Measurements from ENCODE around the gene MVP.
"Not testable (repeated sequence)": the region's sequence is repeated elsewhere in the genome, so short reads cannot be mapped to it uniquely, and the experiment has no call there.

The MVP gene

GRCh38 chr16:29876217-29876593, 55.9 kb downstream of the MVP start:
- DNase-seq: no peak

GRCh38 chr16:29876594-29877249, 56.5 kb downstream of the MVP start:
- no peak for DNase-seq

DNA sequence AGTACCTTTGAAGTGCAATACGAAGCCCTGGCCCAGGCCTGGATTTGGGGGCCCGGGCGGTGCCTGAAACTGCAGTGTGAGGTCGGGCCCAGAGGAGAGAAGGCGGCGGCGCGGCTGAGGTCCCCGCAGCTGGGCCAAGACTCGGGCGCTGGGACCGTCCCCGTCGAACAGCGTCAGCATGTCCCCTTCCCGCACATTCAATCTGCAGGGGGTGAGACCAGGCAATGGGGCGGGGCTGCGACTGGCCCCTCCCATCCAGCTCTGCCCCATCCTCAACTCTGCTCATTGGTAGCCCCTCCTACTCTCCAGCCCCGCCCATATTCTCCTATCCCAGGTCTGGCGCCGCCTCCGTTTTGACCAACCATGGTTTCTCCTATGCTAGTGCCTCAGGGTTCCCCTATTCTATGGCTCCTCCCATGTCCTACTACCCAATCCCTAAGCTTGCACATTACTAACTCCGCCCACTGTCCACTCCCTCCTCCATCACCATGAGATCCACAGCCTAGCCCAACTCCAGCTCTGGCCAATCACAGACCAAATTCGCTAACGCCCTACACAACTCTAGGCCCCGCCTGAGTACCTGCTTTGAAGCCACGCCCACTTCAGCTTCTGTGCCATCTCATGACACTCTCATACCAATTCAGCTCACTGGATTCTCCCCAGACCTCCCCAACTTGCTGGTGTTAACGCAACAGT, 57.2 kb downstream of the MVP start:
- no peak for DNase-seq

DNA sequence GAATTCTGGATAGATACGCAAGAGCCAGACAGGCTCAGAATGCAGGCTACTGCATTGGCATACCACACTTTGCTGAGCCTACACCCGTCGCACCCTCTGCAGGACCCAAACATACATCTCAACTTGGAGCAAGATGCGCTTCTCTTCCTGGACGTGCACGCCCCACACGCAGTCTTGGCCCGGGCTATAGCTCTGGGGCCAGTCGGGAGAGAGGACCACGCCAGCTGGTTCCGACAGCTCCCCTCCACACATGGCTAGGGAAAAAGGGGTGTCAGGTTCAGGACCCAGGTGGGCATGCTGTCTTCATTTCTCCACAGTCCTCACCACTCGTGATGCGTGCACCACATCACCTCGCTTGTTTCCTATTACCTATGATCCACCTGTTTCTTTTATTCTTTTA, 57.9 kb downstream of the MVP start:
- DNase-seq: no peak

DNA sequence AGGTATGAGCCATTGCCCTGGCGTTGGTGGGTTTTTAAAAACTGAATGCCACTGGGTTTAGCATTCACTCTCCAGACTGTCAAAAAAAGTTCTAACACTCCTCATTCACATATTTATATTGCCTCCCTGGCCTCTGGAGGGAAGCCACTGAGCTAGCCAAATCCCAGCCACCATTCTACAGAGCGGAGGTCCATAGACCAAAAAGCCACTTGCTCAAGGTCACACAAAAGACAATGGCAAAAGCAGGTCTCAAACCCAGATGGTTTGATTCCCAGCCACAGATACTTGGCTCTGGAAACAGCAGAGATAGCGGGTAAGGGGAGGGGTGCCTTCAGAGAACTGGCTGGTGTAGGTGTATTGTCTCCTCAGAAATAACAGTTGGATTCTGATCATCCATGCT, 60.8 kb downstream of the MVP start:
- no peak for DNase-seq

GRCh38 chr16:29883987-29884386, 63.7 kb downstream of the MVP start:
- no peak for DNase-seq

- DNase-seq: not testable (repeated sequence)
Measured at GRCh38 chr16:29889372-29889771, 69.1 kb downstream of the MVP start.

DNA sequence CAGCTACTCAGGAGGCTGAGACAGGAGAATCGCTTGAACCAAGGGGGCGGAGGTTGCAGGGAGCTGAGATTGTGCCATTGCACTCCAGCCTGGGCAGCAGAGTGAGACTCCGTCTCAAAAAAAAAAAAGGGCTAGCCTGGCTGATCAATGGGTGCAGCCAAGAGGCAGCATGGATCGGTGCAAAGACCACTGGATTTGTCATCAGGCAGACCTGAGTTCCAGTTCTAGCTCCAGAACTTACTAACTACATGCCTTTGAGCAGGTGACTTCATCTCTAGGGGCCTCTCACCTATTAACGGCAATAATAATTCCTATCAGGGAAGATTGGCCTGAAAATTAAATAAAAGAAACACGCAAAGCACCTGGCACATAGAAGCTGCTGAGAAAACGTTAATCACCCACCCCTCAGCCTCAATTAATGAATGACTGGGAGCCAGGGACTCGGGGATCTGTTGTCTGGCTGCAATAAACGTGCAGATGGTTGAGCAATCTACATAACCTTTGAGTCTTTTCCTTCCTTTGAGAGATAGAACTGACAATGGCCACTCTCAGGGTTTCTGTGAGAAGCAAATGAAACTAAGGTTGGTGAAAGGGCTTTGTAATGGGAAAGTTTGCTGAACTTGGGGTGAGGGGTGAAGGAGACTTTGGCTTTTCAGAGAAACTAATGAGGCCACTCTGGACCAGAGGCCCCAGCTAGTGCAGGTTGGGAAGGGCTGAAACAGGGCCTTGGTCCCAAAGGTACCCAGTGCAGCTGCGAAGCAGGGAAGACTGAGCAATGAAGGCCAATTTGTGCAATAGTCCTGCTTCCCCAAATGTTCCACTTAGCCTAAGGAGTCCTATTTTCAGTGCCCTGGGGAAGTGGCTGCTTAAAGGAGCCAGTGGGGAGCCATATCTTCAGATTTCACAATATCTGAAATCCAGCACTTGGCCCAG, 71.5 kb downstream of the MVP start:
- DNase-seq: no peak

DNA sequence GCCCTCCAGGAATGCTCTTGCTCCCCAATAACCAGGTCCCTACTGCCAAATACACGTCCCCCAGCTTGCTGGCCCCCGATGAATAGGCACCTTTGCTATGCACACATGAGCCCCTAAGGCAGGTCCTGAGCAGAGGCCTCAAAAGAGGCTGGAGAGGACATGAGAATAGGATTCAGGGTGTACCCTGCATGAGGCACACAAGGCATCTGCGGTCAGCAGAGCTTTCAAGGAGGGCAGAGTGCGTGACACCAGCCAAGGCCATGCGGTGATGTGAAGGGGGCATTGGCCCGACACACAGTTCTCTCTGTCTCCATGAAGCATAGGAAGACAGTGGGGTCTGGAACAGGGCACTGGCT, 72.2 kb downstream of the MVP start:
- DNase-seq: no peak

DNA sequence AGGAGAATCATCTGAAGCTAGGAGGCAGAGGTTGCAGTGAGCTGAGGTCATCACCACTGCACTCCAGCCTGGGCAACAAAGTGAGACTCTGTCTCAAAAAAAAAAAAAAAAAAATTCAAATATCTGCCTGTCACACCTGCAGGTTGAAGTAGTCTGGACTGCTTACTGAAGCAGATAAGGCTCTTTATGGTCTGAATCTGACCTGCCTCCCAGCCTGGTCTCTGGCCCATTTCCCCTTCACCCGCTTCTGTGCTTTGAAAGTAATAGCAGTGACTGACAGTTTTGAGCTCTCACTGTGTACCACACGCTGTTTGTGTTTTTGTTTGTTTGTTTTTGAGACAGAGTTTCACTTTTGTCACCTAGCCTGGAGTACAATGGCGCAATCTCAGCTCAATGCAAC, 73.3 kb downstream of the MVP start:
- DNase-seq: no peak

GRCh38 chr16:29894352-29894751, 74.1 kb downstream of the MVP start:
- DNase-seq: no peak

- DNase-seq: no peak
Measured at GRCh38 chr16:29896841-29897240, 76.6 kb downstream of the MVP start.

DNA sequence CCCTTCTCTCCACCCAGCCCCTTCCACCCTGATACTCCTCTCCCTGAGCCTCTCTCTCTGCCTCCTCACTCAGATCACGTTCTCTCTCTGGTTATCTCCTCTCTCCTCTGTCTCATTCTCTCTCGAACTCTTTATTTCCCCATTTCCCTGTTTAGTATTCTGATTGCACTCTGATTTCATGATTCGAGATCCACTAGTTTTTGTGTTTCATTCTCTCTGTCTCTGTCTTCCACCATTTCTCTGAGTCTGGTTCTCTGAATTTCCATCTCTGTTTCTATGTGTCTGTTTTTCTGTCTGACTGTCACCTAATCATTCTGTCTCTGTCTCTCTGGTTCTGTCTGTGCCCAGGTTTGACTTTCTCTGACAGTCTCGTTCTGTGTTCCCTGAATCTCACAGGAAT, 77.1 kb downstream of the MVP start:
- no peak for DNase-seq

All from NCI-H446 treated with DMSO at 0.1 percent for 48 hours (cell line).